ENCODE results near the gene PWWP3B.

The PWWP3B gene

GRCh38 chrX:106208154-106208553, 40.0 kb downstream of the PWWP3B start:
- DNase-seq (ENCODE audit: extremely low read depth, low read depth): no peak
- TF ChIP-seq, protein P1, sequence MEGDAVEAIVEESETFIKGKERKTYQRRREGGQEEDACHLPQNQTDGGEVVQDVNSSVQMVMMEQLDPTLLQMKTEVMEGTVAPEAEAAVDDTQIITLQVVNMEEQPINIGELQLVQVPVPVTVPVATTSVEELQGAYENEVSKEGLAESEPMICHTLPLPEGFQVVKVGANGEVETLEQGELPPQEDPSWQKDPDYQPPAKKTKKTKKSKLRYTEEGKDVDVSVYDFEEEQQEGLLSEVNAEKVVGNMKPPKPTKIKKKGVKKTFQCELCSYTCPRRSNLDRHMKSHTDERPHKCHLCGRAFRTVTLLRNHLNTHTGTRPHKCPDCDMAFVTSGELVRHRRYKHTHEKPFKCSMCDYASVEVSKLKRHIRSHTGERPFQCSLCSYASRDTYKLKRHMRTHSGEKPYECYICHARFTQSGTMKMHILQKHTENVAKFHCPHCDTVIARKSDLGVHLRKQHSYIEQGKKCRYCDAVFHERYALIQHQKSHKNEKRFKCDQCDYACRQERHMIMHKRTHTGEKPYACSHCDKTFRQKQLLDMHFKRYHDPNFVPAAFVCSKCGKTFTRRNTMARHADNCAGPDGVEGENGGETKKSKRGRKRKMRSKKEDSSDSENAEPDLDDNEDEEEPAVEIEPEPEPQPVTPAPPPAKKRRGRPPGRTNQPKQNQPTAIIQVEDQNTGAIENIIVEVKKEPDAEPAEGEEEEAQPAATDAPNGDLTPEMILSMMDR (IDR thresholded peaks at IDR 0.05; ENCODE audit: low read depth, low read length, missing control alignments): no peak
- H3K4me3 ChIP-seq (replicated peaks; ENCODE audit: low read depth, low read length): no peak overlapping the region

Data from HFF-Myc (cell line).